Testis (tissue), 3 donors: ENCODE results near the gene TOX2. TPM values are rescaled to one million over a fixed set of nuclear protein-coding genes. Genes with fewer than 3 reads are reported as not detected.

Experiments used
- DNase-seq: peaks from one replicate; pipeline ENCODE4 v3.0.0-alpha.2; 2019
- H3K27ac ChIP-seq, 2 donors: fragments of 200-600 bp; sonication (generic); one replicate each; pipeline ENCODE4 v1.5.1; 2019
- H3K27me3 ChIP-seq: fragments of 200-600 bp; sonication (generic); one replicate; pipeline ENCODE4 v1.5.1; 2019
- H3K36me3 ChIP-seq: fragments of 200-600 bp; sonication (generic); one replicate; pipeline ENCODE4 v1.5.1; 2017; ENCODE audit warnings: low read depth; ENCODE audit errors: missing control alignments
- H3K4me1 ChIP-seq: fragments of 200-600 bp; sonication (generic); one replicate; pipeline ENCODE4 v1.5.1; 2019
- H3K4me3 ChIP-seq, 2 donors: fragments of 200-600 bp; sonication (generic); one replicate each; pipeline ENCODE4 v1.5.1; 2017 to 2019
- H3K9me3 ChIP-seq: fragments of 200-600 bp; sonication (generic); one replicate; pipeline ENCODE4 v1.5.1; 2017
- CTCF ChIP-seq, 3 experiments: fragments of 450-650 bp in 2 of 3; fragments of 200-600 bp in 1 of 3; sonication (generic) in 1 of 3; IDR thresholded peaks; one replicate each; pipeline ENCODE4 v1.5.1; 2016 to 2019; ENCODE audit warnings: antibody characterized with exemption in 3 of 3, mild to moderate bottlenecking in 2 of 3, moderate library complexity in 1 of 3
- POLR2A ChIP-seq: fragments of 450-650 bp; IDR thresholded peaks from one replicate; pipeline ENCODE4 v1.6.1; 2017; ENCODE audit warnings: antibody characterized with exemption, mild to moderate bottlenecking, moderate library complexity
- WGBS, 2 donors: methylation state at CpG; one replicate each; pipeline ENCODE4 v1.1.5; 2018; 5-methylcytosine and 5-hydroxymethylcytosine counted together
- intact Hi-C: fragments of 100-400 bp; cut with DNase I; formaldehyde crosslinking; loops from one replicate; pipeline ENCODE4 v1.15.1; 2023; ENCODE audit warnings: low total_unique reads
- polyA plus RNA-seq: library from polyadenylated mRNA; stranded (reverse); fragments of 350-450 nt; fragmentation: Illumina TruSeq; extraction: RNeasy Lipid Tissue Mini Kit (QIAGEN cat#74804); gene quantifications from one replicate; pipeline ENCODE4 v1.2.3, GENCODE V29; 2014; ENCODE audit warnings: low read depth, low replicate concordance; ENCODE audit not compliant: insufficient read depth
- total RNA-seq, 2 donors: library from RNA; depleted of rRNA; stranded (reverse); fragments of >200 nt; gene quantifications; one replicate each; pipeline ENCODE4 v1.2.3, GENCODE V29; 2016

Gene TOX2
- total and polyA plus RNA-seq, 3 donors from 2014 or later = 43.8 to 67.0 (median 48.1) TPM

- no peak overlapping the region for H3K27ac ChIP-seq
- no peaks in the 10 kb centered on the region for H3K27me3 ChIP-seq
- TF ChIP-seq POLR2A (no peak), CTCF (IDR thresholded peaks at IDR 0.05) (no peak)
- no peaks in the 10 kb centered on the region for H3K36me3 ChIP-seq
- no peaks in the 10 kb centered on the region for H3K9me3 ChIP-seq
- intact Hi-C loops = no loop called here
- H3K4me1 ChIP-seq = no peaks in the 10 kb centered on the region
- H3K4me3 ChIP-seq = no peak overlapping the region
- WGBS, 2 donors = 43 to 59% methylated on average over 6 of the region's 6 CpGs
- no peak for DNase-seq
These were observed 197.2 kb downstream of the TOX2 start for GRCh38 chr20:44111712-44112335.

GRCh38 chr20:44112456-44112855 is 197.8 kb downstream of the TOX2 start:
- Histone ChIP-seq H3K4me3 (no peak overlapping the region), H3K27ac (no peak overlapping the region), H3K4me1 (no peaks in the 10 kb centered on the region), H3K36me3 (no peaks in the 10 kb centered on the region), H3K27me3 (no peaks in the 10 kb centered on the region), H3K9me3 (no peaks in the 10 kb centered on the region)
- intact Hi-C loops = no loop called here
- WGBS, 2 donors = 47 to 90% methylated on average over 5 to 6 of the region's 6 CpGs
- no peak for DNase-seq
- no peak for TF ChIP-seq CTCF (IDR thresholded peaks at IDR 0.05)
- TF ChIP-seq POLR2A = no peak

GRCh38 chr20:44112889-44113617 is 198.4 kb downstream of the TOX2 start:
- Histone ChIP-seq H3K9me3 (no peaks in the 10 kb centered on the region), H3K36me3 (no peaks in the 10 kb centered on the region), H3K4me1 (no peaks in the 10 kb centered on the region), H3K27ac (no peak overlapping the region), H3K4me3 (no peak overlapping the region), H3K27me3 (no peaks in the 10 kb centered on the region)
- no peak for DNase-seq
- 73 to 87% methylated on average over 3 to 7 of the region's 7 CpGs for WGBS, 2 donors
- intact Hi-C loops = no loop called here
- TF ChIP-seq CTCF (IDR thresholded peaks at IDR 0.05) (no peak), POLR2A (no peak)

- WGBS, 2 donors = 78 to 79% methylated on average over 8 of the region's 8 CpGs
- no peaks in the 10 kb centered on the region for H3K36me3 ChIP-seq
- no peaks in the 10 kb centered on the region for H3K4me1 ChIP-seq
- intact Hi-C loops = no loop called here
- H3K27ac ChIP-seq = no peak overlapping the region
- H3K9me3 ChIP-seq = no peaks in the 10 kb centered on the region
- no peaks in the 10 kb centered on the region for H3K27me3 ChIP-seq
- H3K4me3 ChIP-seq = no peak overlapping the region
- no peak for TF ChIP-seq CTCF (IDR thresholded peaks at IDR 0.05)
- TF ChIP-seq POLR2A = no peak
- no peak for DNase-seq
These were observed 199.1 kb downstream of the TOX2 start for GRCh38 chr20:44113618-44114376.
